Smooth muscle cell (in vitro differentiated cells): ENCODE results near the gene ASB6. TPM values are rescaled to one million over a fixed set of nuclear protein-coding genes. Genes with fewer than 3 reads are reported as not detected.

Experiments
- DNase-seq: peaks from one replicate; lab custom pipeline; 2025; ENCODE audit not compliant: unreplicated experiment; lab: John Stamatoyannopoulos, UW
- H2AFZ ChIP-seq: fragments of 200-600 bp; sonication (generic); 2 replicates; pipeline ENCODE4 v1.6.0; 2016; ENCODE audit warnings: antibody characterized with exemption, low read depth, mild to moderate bottlenecking
- H3F3A ChIP-seq: fragments of 200-600 bp; sonication (generic); 2 replicates; pipeline ENCODE4 v1.6.0; 2017; ENCODE audit warnings: antibody characterized with exemption, low read depth
- H3K27ac ChIP-seq: fragments of 200-600 bp; sonication (generic); 2 replicates; pipeline ENCODE4 v1.5.1; 2016; ENCODE audit warnings: low read depth, mild to moderate bottlenecking
- H3K27me3 ChIP-seq: fragments of 200-600 bp; sonication (generic); 2 replicates; pipeline ENCODE4 v1.6.1; 2016; ENCODE audit warnings: low read depth, mild to moderate bottlenecking
- H3K36me3 ChIP-seq: fragments of 200-600 bp; sonication (generic); 2 replicates; pipeline ENCODE4 v1.5.1; 2016; ENCODE audit warnings: low read depth
- H3K4me1 ChIP-seq: fragments of 200-600 bp; sonication (generic); 2 replicates; pipeline ENCODE4 v1.5.1; 2016; ENCODE audit warnings: low read depth
- H3K4me2 ChIP-seq: fragments of 200-600 bp; sonication (generic); 2 replicates; pipeline ENCODE4 v1.6.0; 2016; ENCODE audit warnings: mild to moderate bottlenecking
- H3K4me3 ChIP-seq: fragments of 200-600 bp; sonication (generic); 2 replicates; pipeline ENCODE4 v1.5.1; 2016; ENCODE audit warnings: mild to moderate bottlenecking
- H3K79me2 ChIP-seq: fragments of 200-600 bp; sonication (generic); 2 replicates; pipeline ENCODE4 v1.6.0; 2016; ENCODE audit warnings: low read depth, mild to moderate bottlenecking
- H3K9ac ChIP-seq: fragments of 200-600 bp; sonication (generic); 2 replicates; pipeline ENCODE4 v1.6.0; 2016; ENCODE audit warnings: low read depth
- H3K9me3 ChIP-seq: fragments of 200-600 bp; sonication (generic); replicated peaks from 2 replicates; pipeline ENCODE4 v1.5.1; 2016; ENCODE audit warnings: low read depth
- H4K20me1 ChIP-seq: fragments of 200-600 bp; sonication (generic); 2 replicates; pipeline ENCODE4 v1.6.0; 2016; ENCODE audit warnings: low read depth
- WGBS: methylation state at CpG from one replicate; pipeline ENCODE4 v1.1.7; 2016; ENCODE audit warnings: low lambda C conversion rate; 5-methylcytosine and 5-hydroxymethylcytosine counted together
- polyA plus RNA-seq: library from polyadenylated mRNA; unstranded; fragments of >200 nt; fragmentation: Nextera tagmentation; extraction: Ambion mirVana; gene quantifications from 2 replicates; pipeline ENCODE4 v1.2.1, GENCODE V29; 2016
- total RNA-seq: library from RNA; depleted of rRNA; stranded (reverse); fragments of >200 nt; gene quantifications from 2 replicates; pipeline ENCODE4 v1.2.3, GENCODE V29; 2014
- TF ChIP-seq, protein P1 (sequence below): fragments of 200-600 bp; sonication (generic); IDR thresholded peaks from 2 replicates; pipeline ENCODE4 v1.5.1; 2017; ENCODE audit warnings: borderline replicate concordance, mild to moderate bottlenecking, antibody characterized with exemption; ENCODE audit not compliant: insufficient read depth, poor library complexity, severe bottlenecking

The ASB6 gene
- total and polyA plus RNA-seq, 2 experiments from 2014 or later: 13.8 to 26.0 TPM

DNA sequence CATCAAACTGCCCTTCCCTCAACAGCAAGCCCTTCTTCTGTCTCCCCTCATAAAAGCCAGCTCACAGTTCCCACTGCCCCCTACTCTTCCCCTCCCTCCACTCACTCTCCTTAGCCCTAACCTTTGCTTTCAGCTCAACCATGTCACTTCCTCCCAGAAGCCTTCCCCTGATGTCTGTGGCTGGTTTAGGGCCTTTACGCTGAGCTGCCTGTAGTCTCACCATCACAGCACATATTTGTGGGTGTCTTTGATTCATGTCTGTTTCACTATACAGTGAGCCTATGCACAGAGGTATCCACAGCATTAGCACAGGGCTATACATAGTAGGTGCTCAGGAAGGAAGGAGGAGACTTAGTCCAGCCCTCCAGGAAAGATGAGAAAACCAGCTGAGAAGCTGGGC is 55.7 kb downstream of the ASB6 start:
- no peak overlapping the region for H3K9ac ChIP-seq
- no peak overlapping the region for H2AFZ ChIP-seq
- no peaks in the 10 kb centered on the region for H3K27me3 ChIP-seq
- no peak for DNase-seq
- H3K36me3 ChIP-seq: no peaks in the 10 kb centered on the region
- no peaks in the 10 kb centered on the region for H4K20me1 ChIP-seq
- H3F3A ChIP-seq: peaks cover 12% of the 10 kb centered on the region
- peaks cover 12% of the 10 kb centered on the region for H3K4me1 ChIP-seq
- peak overlapping the region; percentile 39 for H3K27ac ChIP-seq
- 46% methylated on average over 1 of the region's 1 CpG for WGBS
- no peaks in the 10 kb centered on the region for H3K79me2 ChIP-seq
- H3K9me3 ChIP-seq: no peaks in the 10 kb centered on the region
- peak overlapping the region; percentile 45 for H3K4me2 ChIP-seq
- no peak overlapping the region for H3K4me3 ChIP-seq
- TF ChIP-seq, protein P1, sequence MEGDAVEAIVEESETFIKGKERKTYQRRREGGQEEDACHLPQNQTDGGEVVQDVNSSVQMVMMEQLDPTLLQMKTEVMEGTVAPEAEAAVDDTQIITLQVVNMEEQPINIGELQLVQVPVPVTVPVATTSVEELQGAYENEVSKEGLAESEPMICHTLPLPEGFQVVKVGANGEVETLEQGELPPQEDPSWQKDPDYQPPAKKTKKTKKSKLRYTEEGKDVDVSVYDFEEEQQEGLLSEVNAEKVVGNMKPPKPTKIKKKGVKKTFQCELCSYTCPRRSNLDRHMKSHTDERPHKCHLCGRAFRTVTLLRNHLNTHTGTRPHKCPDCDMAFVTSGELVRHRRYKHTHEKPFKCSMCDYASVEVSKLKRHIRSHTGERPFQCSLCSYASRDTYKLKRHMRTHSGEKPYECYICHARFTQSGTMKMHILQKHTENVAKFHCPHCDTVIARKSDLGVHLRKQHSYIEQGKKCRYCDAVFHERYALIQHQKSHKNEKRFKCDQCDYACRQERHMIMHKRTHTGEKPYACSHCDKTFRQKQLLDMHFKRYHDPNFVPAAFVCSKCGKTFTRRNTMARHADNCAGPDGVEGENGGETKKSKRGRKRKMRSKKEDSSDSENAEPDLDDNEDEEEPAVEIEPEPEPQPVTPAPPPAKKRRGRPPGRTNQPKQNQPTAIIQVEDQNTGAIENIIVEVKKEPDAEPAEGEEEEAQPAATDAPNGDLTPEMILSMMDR: no peak

DNA sequence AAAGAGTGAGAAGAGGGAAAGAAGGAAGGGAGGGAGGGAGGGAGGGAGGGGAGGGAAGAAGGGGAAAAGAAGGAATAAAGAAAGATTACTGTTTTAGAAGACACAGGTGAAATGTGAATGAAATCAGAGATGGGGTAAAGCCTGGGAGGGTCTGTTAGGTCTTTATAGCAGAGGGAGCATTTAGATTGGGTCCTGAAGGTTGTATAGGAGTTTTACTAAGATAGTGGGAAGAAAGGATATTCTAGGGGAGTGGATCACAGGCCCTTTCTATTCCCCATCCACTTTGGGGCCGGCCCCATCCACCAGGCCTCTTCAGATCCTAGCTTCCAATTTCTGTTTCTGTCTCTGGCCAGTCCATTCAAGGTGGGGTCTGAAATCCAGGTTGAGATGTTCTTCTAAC is 56.6 kb downstream of the ASB6 start:
- Histone ChIP-seq H2AFZ (no peak overlapping the region), H4K20me1 (no peaks in the 10 kb centered on the region), H3K27me3 (no peaks in the 10 kb centered on the region), H3K9me3 (no peaks in the 10 kb centered on the region), H3K4me1 (peaks cover 10% of the 10 kb centered on the region), H3F3A (peaks cover 12% of the 10 kb centered on the region), H3K36me3 (no peaks in the 10 kb centered on the region), H3K4me2 (no peak overlapping the region), H3K79me2 (no peaks in the 10 kb centered on the region), H3K27ac (no peak overlapping the region), H3K4me3 (no peak overlapping the region), H3K9ac (no peak overlapping the region)
- 100% methylated on average over 1 of the region's 1 CpG for WGBS
- DNase-seq: no peak
- TF ChIP-seq, protein P1: no peak

Other genes starting within 250 kb of the ASB6 start
- gene C9orf50, start 21.1 kb downstream of the ASB6 start, total RNA-seq: not detected in 2 replicates
- gene C9orf50, start 21.1 kb downstream of the ASB6 start, polyA plus RNA-seq: 0.59 TPM in 1 of 2 replicates, not detected in the other
- gene NTMT1, start 16.0 kb downstream of the ASB6 start, total RNA-seq: 24.7 and 42.9 TPM in 2 replicates
- gene NTMT1, start 16.0 kb downstream of the ASB6 start, polyA plus RNA-seq: 118 and 129 TPM in 2 replicates
- gene PRRX2, start 23.5 kb upstream of the ASB6 start, total RNA-seq: 59.9 and 87.7 TPM in 2 replicates
- 180 and 234 TPM in 2 replicates for gene PRRX2, start 23.5 kb upstream of the ASB6 start, polyA plus RNA-seq
- 36.9 and 49.5 TPM in 2 replicates for gene PTGES, start 110.9 kb upstream of the ASB6 start, total RNA-seq
- 69.6 and 176 TPM in 2 replicates for gene PTGES, start 110.9 kb upstream of the ASB6 start, polyA plus RNA-seq
- gene TOR1B, start 161.0 kb upstream of the ASB6 start, total RNA-seq: 43.4 and 60.0 TPM in 2 replicates
- gene TOR1B, start 161.0 kb upstream of the ASB6 start, polyA plus RNA-seq: 10.3 and 13.8 TPM in 2 replicates
- gene TOR1A, start 182.0 kb upstream of the ASB6 start, total RNA-seq: 38.8 and 46.1 TPM in 2 replicates
- 38.5 and 43.1 TPM in 2 replicates for gene TOR1A, start 182.0 kb upstream of the ASB6 start, polyA plus RNA-seq
- gene C9orf78, start 193.1 kb upstream of the ASB6 start, total RNA-seq: 38.0 and 42.3 TPM in 2 replicates
- 53.8 and 78.0 TPM in 2 replicates for gene C9orf78, start 193.1 kb upstream of the ASB6 start, polyA plus RNA-seq
- 14.6 and 22.3 TPM in 2 replicates for gene USP20, start 193.3 kb upstream of the ASB6 start, total RNA-seq
- 29.7 and 35.7 TPM in 2 replicates for gene USP20, start 193.3 kb upstream of the ASB6 start, polyA plus RNA-seq